ENCODE measurements around the gene LITAFD.
"Not testable (repeated sequence)": the region's sequence is repeated elsewhere in the genome, so short reads cannot be mapped to it uniquely, and the experiment has no call there.

The LITAFD gene

DNA sequence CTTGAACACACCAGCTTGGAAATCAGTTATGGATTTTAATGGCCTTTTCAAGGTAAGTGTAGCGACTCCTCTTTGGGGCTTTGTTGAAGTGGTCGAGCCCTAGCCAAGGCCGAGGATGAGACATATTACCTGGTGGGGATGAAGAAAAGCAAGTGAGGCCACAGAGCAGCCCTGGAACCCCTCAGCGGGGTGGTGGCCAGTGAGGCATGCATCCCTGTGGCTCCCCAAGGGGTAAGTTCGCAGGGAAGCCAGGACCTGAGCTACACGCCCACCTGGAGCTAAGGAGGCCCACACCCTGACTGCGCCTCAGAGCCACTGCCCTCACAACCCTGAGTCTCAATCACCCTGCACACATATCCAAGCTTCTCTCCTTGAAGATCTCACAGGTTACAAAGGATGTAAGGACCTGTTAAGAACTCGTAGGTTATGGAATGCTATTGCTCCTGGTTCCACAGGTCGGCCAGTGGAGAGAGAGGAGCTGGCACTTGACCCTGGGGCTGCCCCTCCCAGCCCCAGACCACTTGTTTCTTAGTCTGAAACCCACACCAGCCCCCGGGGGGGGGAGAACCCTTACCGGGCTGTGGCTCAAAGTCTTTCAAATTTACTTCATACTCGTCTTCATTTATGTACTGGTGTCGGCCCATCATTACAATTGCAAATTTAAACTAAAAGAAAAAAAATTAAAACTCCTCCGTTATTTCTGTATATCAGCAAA, 12.0 kb downstream of the LITAFD start:
- no peak for DNase-seq (ENCODE audit: low read depth, low spot score)

- no peak for DNase-seq (ENCODE audit: low read depth, low spot score)
These were observed 12.7 kb downstream of the LITAFD start for GRCh38 chr16:8894736-8895334.

- no peak for DNase-seq (ENCODE audit: low read depth, low spot score)
These were observed 16.6 kb downstream of the LITAFD start for GRCh38 chr16:8898660-8899318.

DNA sequence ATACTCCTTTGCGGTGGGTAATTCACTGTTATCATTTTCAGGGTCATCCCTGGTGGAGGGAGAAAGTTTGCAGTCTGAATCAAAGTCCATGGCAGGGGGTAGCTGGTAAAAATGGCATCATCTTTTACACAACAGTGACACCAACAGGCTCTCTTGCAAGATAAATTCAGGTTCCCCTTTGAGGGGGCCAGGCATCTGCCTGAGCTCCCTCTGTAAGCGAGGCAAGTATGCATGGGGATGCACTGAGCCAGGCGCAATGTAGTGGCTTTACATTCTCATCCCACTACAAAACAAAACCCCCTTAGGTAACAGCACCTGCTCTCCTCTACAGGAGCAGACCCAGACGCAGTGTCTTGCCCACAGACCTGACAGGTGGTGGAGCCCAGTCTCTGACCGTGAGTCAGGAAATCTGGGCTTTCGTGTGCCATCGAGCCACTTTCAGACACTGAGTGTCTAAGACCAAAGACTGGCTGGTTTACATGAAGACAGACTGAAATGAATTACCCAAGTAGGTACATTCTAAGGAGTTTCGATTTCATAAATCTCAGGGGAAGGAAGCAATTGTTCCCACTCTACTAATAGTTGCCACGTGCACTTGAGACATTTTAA, 17.7 kb downstream of the LITAFD start:
- DNase-seq (ENCODE audit: low read depth, low spot score): no peak

DNA sequence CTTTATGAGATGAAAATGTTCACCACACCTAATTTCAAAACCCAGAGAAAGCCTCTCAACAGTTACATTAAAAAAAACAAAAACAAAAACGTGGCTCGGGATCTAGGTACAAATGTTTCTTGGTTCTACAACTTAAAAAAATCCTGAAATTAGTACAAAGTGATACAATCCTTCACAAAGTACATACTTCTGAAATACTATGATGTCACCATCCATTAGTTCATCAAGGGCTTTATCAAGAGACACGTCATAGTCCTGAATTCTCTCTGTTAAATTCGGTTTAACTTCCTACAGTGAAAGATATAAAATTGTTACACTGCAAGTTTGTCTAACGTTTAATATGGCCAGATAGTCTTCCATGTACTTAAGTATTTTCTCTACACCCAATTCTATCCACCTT, 18.2 kb downstream of the LITAFD start:
- DNase-seq (ENCODE audit: low read depth, low spot score): no peak

- no peak for DNase-seq (ENCODE audit: low read depth, low spot score)
These were observed 19.2 kb downstream of the LITAFD start for GRCh38 chr16:8901320-8901861.

- no peak for DNase-seq (ENCODE audit: low read depth, low spot score)
These were observed 20.9 kb downstream of the LITAFD start for GRCh38 chr16:8903004-8903403.

- no peak for DNase-seq (ENCODE audit: low read depth, low spot score)
These were observed 21.9 kb downstream of the LITAFD start for GRCh38 chr16:8904018-8904430.

DNA sequence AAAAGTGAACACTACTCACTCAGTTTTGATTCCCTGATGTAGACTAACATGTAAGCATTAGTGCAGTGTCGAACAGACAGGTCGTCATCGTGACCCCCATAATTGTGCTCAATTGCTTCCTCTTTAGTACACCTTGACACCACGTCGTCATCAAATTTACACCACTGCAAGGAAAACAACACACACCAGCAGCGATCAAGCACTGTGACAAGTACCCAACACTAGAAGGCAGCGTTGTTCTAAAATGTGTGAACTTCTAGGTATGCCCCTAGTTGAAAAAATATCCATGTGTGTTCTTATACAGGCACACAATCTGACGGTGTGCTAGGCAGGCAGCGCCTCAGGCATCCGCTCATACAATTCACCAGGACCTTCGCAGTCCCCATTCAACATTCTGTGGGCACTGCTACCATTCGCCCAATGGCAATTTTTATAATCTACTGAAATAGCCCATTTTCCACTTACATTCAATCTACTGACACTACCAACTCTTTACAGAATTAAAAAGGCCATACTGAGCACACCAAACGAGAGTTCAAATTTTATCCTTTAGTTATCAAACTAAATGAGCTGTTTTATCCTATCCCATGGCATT, 23.1 kb downstream of the LITAFD start:
- no peak for DNase-seq (ENCODE audit: low read depth, low spot score)

DNA sequence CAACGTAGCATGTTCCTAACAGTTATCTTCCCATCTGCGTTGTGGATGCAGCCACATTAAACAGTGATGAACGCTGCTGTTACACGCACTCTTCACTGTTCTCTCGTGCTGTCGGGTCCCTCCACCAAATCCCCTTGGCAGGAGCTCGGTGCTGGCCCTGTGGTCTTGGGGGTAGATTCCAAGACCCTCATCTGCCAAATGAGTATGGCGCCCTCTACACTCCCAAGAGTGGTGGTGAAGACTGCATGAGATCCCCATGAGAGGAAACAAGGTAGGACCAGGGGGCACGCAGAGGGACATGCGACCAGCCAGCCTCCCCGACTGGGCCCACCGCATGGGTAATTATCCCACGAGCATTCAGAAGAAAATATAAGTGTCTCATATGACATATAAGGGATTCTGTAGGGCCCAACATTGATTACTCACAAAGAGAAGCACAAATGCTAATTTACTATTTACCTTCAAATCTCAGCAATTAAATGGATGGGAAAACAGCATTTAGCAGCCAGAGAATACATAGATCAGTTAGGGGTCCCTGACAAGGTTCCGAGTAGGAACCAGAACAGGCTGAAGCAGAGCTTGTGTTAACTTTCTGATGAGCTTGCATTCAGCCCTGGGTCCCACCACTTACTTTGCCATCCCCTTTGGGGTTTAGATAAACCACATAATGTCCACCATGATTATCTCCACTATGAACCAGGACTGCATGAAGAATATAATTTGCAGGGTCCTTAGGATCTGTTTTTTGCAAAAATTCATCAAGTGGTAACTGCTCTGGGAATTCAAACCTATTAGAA, 23.8 kb downstream of the LITAFD start:
- DNase-seq (ENCODE audit: low read depth, low spot score): no peak

- DNase-seq (ENCODE audit: low read depth, low spot score): no peak
These were observed 24.9 kb downstream of the LITAFD start for GRCh38 chr16:8907096-8907495.

GRCh38 chr16:8908810-8909468, 26.8 kb downstream of the LITAFD start:
- DNase-seq (ENCODE audit: low read depth, low spot score): no peak

- DNase-seq (ENCODE audit: low read depth, low spot score): no peak
These were observed 28.7 kb downstream of the LITAFD start for GRCh38 chr16:8910811-8911210.

DNA sequence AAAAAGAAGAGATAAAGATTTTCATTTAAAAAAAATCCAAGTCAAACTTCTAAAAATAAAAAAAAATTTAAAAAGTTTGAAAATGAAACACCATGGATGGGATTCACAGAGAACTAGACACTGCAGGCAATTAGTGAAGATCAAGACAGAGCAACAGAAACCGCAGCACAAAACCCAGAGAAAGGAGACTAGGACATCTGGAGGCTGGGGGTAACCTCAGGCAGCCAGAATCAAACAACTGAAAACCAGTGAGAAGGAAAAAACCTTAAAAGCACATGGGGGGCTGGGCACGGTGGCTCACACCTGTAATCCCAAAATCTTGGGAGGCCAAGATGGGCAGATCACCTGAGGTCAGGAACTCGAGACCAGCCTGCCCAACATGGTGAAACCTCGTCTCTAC, 30.6 kb downstream of the LITAFD start:
- DNase-seq (ENCODE audit: low read depth, low spot score): no peak

- no peak for DNase-seq (ENCODE audit: low read depth, low spot score)
These were observed 31.9 kb downstream of the LITAFD start for GRCh38 chr16:8914098-8914497.

DNA sequence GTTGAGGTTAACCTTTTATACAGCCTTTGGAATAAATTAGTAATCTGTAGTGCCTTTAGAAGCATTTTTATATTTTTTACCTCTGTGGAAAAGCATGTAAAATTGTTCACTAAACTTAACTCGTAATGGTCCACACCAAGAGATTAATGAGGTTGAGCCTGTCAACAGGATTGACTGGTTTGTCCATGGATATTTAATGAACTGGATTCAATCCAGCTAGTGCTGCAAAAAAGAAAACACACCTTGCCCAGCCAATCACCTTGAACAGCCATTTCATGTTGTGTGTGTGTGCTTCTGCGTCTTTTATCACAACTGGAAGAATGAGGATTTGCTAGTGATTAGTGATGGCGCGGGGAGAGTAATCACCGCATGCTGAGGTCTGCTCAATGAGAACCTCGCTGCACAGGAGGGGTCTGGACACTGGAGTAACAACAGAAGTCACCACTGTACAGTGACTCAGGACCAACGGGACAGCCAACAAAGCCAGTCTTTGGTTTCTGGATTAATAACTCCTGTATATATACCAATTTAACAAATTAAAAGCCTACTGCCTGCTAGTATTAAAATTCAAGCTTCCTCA, 33.7 kb downstream of the LITAFD start:
- no peak for DNase-seq (ENCODE audit: low read depth, low spot score)

DNA sequence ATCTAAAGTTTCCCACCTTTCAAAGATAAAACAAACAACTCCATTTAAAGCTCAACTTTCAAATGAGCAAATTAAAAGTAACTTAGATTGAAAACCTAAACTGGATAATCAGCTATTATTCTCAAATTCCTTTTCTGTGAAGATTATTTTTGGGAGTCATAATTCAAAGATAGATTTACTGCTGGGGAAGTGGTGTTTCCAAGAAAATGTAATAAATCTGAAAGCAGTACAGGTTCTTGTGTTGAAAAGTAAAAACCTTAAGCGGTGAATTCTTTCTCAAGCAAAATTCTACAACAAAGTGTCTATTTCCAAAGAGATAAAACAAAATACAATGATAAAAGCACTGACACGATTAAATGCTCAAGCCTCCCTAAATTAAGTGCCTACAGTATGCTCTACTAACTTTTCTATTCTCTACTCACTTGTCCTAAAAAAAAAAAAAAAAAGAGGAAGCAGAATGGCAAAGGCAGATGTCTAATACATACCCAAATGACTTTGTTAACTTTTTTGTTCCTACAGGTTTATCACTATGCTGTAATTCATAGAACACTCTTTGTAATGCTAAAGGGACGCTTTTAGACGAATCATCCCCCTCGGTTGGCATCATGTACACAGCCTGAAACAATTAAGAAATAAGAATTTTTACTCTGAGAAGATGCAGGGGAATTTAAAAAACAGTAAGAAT, 34.5 kb downstream of the LITAFD start:
- no peak for DNase-seq (ENCODE audit: low read depth, low spot score)

DNA sequence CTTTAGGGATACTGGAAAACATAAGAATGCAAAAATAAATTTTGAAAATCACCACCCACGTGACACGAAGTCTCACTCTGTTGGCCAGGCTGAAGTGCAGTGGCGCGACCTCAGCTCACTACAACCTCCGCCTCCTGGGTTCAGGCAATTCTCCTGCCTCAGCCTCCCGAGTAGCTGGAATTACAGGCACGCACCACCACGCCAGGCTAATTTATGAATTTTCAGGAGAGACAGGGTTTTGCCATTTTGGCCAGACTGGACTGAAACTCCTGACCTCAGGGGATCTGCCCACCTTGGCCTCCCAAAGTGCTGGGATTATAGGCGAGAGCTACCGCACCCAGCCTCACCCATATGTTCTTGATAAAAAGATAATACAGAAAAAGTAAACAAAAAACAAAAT, 35.2 kb downstream of the LITAFD start:
- DNase-seq (ENCODE audit: low read depth, low spot score): not testable (repeated sequence)

DNA sequence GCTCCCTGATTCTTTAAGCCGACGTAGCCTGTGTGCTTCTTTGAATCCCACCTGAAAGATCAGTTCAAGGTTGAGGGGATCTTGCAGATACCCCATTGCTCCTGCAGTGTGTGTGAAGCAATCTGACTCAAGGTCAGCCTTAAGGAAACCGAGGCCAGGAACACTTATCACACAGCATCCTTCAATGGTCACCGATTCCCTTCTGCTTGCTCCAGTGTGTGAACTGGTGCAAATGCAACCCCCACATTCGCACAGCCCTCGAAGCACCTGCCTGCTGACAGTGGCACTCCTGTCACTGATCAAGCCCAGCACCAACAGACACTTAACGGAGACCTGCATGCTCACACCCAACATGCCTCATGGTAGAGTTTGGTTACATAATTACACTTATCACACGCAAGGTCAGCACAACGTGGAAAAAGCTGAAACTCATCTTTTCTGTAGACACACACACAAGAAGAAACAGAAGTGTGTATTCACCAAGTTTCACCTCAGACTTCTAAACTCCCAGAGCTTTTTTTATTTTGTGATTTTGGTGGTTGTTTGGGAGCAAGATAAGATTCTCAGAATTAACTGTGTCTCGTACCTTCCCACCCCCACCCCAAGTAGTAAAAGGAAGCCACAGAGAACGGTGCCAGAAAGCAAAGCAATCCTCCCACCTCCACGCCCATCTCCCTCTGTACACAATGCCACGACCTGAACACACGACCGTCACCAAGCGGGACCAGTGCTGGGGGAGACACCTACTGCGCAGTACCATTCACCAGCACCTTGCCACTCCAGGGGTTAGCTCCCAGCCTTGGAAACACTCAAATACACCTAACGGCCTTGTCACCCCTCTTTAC, 37.2 kb downstream of the LITAFD start:
- DNase-seq (ENCODE audit: low read depth, low spot score): no peak
